ENCODE data around the gene CDK5.

CDK5 gene

DNA sequence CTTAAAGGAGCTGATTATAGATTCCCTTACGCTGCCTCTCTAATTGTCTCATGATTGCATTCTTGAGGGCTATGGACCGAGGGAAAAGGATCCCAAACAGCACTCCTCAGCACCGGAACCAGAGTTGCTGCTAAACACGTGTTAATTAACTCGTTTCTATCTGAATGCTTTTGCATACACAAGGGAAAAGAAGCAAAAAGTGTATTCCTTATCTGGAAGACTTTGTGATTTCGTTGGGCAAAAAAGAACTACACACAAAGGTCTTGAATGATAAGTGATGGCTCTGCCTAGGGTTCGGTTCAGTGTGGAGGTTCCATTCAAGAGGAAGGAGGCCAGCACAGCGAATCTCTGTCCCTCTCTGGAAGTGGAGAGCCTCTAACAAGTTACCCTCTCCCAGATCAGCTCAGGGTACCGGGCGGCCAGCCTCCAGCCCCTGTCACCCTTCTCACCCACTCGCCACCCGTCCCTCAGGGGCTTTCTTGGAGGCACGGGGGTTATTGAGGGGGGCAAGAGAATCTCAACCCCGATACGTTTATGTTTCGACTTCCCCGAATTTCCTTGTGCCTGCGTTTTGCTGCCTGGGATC lies 1.2 kb upstream of the CDK5 start:
- no peaks in the 10 kb centered on the region for H3K9me3 ChIP-seq (ENCODE audit: insufficient read depth, low read length)
- peak overlapping the region; percentile 90 for H3K4me3 ChIP-seq (ENCODE audit: low read length)
- no peaks in the 10 kb centered on the region for H3K27me3 ChIP-seq (ENCODE audit: low read depth, low read length)
- TF ChIP-seq, protein P1, sequence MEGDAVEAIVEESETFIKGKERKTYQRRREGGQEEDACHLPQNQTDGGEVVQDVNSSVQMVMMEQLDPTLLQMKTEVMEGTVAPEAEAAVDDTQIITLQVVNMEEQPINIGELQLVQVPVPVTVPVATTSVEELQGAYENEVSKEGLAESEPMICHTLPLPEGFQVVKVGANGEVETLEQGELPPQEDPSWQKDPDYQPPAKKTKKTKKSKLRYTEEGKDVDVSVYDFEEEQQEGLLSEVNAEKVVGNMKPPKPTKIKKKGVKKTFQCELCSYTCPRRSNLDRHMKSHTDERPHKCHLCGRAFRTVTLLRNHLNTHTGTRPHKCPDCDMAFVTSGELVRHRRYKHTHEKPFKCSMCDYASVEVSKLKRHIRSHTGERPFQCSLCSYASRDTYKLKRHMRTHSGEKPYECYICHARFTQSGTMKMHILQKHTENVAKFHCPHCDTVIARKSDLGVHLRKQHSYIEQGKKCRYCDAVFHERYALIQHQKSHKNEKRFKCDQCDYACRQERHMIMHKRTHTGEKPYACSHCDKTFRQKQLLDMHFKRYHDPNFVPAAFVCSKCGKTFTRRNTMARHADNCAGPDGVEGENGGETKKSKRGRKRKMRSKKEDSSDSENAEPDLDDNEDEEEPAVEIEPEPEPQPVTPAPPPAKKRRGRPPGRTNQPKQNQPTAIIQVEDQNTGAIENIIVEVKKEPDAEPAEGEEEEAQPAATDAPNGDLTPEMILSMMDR (IDR thresholded peaks at IDR 0.05; ENCODE audit: low read depth, low read length): no peak
- TF ChIP-seq EZH2phosphoT487 (IDR thresholded peaks at IDR 0.05; ENCODE audit: low read depth): no peak
- peak overlapping the region; percentile 72 for H3K27ac ChIP-seq (ENCODE audit: low read length)
- peaks cover 12% of the 10 kb centered on the region for H4K20me1 ChIP-seq (ENCODE audit: insufficient read depth, low read length)
- H2AFZ ChIP-seq (ENCODE audit: low read depth, low read length): peak overlapping the region; percentile 37; the same call in 1 of the 2 replicates
- no peaks in the 10 kb centered on the region for H3K36me3 ChIP-seq (replicated peaks; ENCODE audit: low read depth, low read length)
- peak overlapping the region; percentile 87 for H3K9ac ChIP-seq (ENCODE audit: low read length)
- peak overlapping the region; percentile 99 for H3K4me2 ChIP-seq (ENCODE audit: low read length)
- peaks cover 26% of the 10 kb centered on the region for H3K79me2 ChIP-seq (ENCODE audit: low read length)
- peaks cover 16% of the 10 kb centered on the region for H3K4me1 ChIP-seq (ENCODE audit: low read length)

DNA sequence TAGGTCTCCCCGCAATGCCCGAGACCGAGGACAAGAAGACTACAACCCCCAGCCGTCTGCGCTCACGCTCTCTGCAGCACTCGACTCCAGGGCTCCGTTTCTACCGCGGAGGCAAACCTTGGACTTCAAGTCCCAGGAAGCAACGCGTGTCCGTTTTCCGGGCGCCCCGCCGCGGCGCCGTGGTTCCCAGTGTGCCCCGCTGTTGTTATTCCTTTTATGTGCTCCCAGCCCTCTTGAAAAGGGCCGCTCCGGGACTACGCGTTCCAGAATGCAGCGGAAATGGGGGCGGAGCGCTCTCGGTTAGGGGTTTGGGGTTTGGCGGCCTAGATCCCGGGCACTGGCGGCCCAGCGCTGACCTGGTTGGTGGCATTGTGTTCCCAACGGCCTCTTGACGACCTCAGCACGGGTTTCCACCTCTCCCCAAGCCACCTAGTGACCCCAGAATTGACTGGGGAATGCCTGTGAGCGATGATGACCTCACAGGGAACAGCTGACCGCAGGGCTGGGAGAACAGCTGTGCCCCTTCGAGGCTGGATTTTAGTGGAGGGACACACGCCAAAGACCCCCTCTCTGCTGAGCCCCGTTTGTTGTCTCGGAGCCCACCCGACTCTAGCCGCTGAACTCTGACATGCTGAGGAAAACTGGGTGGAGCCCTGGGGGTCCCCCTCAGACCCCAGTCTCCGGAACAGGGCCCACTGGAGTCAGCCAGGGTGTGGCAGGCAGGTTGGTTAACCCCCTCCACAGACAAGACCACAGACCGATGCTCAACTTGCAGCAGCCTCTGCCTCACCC lies 488 bp upstream of the CDK5 start:
- Histone ChIP-seq H3K4me1 (ENCODE audit: low read length) (peaks cover 16% of the 10 kb centered on the region), H3K79me2 (ENCODE audit: low read length) (peaks cover 26% of the 10 kb centered on the region), H3K4me2 (ENCODE audit: low read length) (peak overlapping the region; percentile 99), H3K27me3 (ENCODE audit: low read depth, low read length) (no peaks in the 10 kb centered on the region), H3K9ac (ENCODE audit: low read length) (peak overlapping the region; percentile 87), H3K27ac (ENCODE audit: low read length) (peak overlapping the region; percentile 72), H3K36me3 (replicated peaks; ENCODE audit: low read depth, low read length) (no peaks in the 10 kb centered on the region), H4K20me1 (ENCODE audit: insufficient read depth, low read length) (peaks cover 12% of the 10 kb centered on the region), H3K9me3 (ENCODE audit: insufficient read depth, low read length) (no peaks in the 10 kb centered on the region), H3K4me3 (ENCODE audit: low read length) (peak overlapping the region; percentile 90), H2AFZ (ENCODE audit: low read depth, low read length) (peak overlapping the region; percentile 7; the same call in 1 of the 2 replicates)
- TF ChIP-seq EZH2phosphoT487 (IDR thresholded peaks at IDR 0.05; ENCODE audit: low read depth): no peak
- TF ChIP-seq, protein P1 (IDR thresholded peaks at IDR 0.05; ENCODE audit: low read depth, low read length): no peak

DNA sequence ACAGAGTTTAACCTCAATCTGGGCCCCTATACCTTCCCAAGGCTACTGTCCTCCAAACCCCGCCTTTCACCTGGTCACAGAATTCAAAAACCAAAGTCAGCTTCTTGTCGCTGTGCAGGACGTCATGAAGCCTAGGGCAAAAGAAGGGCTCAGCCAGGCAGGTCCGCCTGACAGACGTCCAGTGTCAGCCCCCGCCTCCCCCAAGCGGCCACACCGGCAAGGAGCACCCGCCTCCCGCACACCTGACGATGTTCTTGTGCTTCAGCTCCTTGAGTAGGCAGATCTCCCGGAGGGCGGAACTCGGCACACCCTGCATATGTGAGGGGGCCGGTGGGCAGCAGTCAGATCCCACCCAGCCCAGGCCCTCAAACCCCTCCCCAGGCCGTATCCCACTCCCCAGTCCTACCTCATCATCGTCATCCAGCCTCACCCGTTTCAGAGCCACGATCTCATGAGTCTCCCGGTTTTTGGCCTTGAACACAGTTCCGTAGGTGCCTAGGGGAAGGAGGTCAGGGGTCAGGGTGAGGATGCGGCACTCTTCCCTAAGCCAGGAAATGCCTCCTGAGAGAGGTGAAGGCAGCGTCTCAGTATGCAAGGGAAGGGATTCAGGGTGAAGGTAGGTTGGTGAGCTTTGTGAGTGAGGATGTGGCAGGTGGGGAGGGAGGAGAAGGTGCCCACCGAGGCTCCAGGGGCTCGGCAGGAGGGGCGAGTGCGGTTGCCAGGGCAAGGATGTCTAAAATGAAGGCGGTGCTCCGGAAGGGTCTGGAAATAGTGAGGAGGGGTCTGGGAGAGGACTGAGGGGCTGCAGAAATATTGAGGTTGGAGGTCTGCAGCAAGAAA lies 811 bp downstream of the CDK5 start:
- Histone ChIP-seq H3K27ac (ENCODE audit: low read length) (no peak overlapping the region), H2AFZ (ENCODE audit: low read depth, low read length) (0 out of 2 replicates have a peak overlapping the region, but pooled peaks have one; percentile 52)

More for the DNA sequence above, 811 bp downstream of the CDK5 start:
- peaks cover 23% of the 10 kb centered on the region for H3K79me2 ChIP-seq (ENCODE audit: low read length)
- no peak for TF ChIP-seq EZH2phosphoT487 (IDR thresholded peaks at IDR 0.05; ENCODE audit: low read depth)
- TF ChIP-seq, protein P1 (IDR thresholded peaks at IDR 0.05; ENCODE audit: low read depth, low read length): no peak
- H3K4me1 ChIP-seq (ENCODE audit: low read length): peaks cover 16% of the 10 kb centered on the region
- H3K36me3 ChIP-seq (replicated peaks; ENCODE audit: low read depth, low read length): no peaks in the 10 kb centered on the region
- no peaks in the 10 kb centered on the region for H3K27me3 ChIP-seq (ENCODE audit: low read depth, low read length)
- peak overlapping the region; percentile 71 for H3K9ac ChIP-seq (ENCODE audit: low read length)
- peaks cover 12% of the 10 kb centered on the region for H4K20me1 ChIP-seq (ENCODE audit: insufficient read depth, low read length)
- no peaks in the 10 kb centered on the region for H3K9me3 ChIP-seq (ENCODE audit: insufficient read depth, low read length)
- H3K4me2 ChIP-seq (ENCODE audit: low read length): peak overlapping the region; percentile 90
- peak overlapping the region; percentile 90 for H3K4me3 ChIP-seq (ENCODE audit: low read length)
